Measurements from ENCODE around the gene FGF12.
A peak's percentile ranks its signal among the peaks of the same experiment; 100 is the strongest.
"Not testable (repeated sequence)": the region's sequence is repeated elsewhere in the genome, so short reads cannot be mapped to it uniquely, and the experiment has no call there.

Gene FGF12

GRCh38 chr3:192727032-192727847, at the start of gene FGF12:
Gene FGF12 (minus strand): TSS chr3:192727541.
- DNase-seq, result peak; percentile 95

- DNase-seq, result not testable (repeated sequence)
Measured at GRCh38 chr3:192774341-192774740, 47.0 kb upstream of the FGF12 start.

DNA sequence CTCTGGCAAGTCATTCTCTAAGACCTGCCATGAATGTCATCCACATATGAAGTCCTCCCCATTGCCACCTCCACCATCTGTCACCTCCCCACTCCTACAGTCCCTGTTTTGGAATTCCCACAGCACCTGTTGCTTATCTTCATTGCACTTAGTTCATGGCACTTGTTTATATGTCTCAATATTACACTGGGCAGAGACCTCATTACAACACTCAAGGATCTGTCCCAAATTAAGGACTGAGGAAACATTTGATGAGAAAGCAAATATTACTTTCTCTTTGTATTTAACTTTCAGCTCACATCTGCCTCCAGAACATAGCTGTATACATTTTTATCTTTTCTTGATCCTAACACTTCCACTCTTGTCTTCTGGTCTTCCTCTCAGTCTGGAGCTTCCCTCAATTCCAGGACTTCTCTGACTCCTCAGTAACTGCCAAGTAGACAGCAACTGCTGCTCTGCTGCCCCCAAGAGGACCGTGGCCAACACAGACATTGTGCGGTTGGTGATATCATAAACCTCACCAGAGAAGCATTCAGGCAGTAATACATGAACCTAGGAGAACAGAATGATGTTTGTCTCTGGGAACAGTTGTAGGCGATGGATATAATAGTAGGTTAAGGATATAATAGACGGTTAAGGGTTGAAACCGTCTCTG, 45.0 kb upstream of the FGF12 start:
- peak; percentile 57 for DNase-seq

DNA sequence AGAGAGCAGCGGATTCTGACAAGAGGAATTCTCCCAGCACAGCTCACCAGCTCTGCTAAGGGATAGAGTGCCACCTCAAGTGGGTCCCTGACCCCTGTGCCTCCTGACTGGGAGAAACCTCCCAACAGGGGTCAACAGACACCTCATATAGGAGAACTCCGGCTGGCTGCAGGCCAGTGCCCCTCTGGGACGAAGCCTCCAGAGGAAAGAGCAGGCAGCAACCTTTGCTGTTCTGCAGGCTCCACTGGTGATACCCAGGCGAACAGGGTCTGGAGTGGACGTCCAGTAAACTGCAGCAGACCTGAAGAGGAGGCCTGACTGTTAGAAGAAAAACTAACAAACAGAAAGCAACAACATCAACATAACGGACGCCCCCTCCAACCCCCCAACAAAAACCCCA, 31.3 kb upstream of the FGF12 start:
- no peak for DNase-seq

DNA sequence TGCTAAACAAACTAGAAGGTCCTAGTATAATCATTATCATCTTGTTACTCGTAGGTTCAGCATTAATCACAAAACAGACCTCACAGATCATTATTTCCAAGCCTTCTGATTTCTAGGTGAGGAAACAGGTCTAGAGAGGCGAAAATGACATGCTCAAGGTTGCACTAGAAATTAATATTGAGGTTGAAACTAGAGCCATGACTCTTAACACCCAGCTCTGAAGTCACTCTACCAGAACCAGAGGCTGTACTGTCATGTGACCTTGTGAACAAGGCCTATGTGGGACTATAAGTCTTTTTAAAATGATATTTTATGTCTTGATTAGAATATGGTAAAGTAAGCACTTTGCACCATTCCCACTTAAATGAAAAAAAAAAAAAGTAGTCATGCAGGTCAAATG, 23.8 kb upstream of the FGF12 start:
- DNase-seq, result no peak

GRCh38 chr3:192750201-192750600, 22.9 kb upstream of the FGF12 start:
- DNase-seq, result no peak

DNA sequence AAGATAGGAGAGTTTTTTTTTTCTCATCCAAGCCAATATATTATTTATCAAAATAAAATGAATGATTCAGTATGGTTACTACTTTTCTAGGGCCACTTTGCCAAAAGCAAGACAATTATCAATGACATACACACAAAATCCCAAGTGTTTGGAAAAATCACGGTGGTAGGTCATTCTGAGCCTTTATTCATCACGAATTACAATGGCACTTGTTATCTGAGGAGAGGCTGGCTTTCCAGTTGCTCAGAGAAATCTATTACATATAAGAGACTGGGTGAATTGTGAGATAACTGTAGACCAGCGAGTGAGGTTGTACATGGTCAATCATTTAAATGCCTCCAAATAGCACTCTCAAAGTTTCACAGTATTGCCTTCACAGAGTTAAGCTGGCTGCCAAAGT, 20.4 kb upstream of the FGF12 start:
- no peak for DNase-seq

DNA sequence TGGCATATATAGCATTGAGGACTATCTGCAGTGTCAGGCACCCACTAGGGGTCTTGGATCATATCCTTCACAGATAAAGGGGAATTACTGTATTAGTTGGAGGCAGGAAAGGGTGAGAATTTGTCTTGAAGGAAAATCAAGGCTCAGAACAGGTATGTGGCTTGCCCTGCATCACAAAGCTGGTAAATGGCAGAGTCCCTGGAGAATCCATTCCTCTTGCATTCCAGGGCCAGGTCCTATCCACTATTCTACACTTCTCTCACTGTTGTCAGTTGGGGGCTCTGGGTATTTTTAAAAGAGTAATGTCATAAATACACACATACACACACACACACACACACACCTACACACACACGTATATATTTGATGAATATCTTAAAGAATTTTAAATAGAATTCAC, 19.8 kb upstream of the FGF12 start:
- DNase-seq, result no peak

GRCh38 chr3:192745150-192745549, 17.8 kb upstream of the FGF12 start:
- peak; percentile 48 for DNase-seq

GRCh38 chr3:192744604-192745003, 17.3 kb upstream of the FGF12 start:
- DNase-seq, result not testable (repeated sequence)

GRCh38 chr3:192737506-192737905, 10.2 kb upstream of the FGF12 start:
- DNase-seq, result no peak

DNA sequence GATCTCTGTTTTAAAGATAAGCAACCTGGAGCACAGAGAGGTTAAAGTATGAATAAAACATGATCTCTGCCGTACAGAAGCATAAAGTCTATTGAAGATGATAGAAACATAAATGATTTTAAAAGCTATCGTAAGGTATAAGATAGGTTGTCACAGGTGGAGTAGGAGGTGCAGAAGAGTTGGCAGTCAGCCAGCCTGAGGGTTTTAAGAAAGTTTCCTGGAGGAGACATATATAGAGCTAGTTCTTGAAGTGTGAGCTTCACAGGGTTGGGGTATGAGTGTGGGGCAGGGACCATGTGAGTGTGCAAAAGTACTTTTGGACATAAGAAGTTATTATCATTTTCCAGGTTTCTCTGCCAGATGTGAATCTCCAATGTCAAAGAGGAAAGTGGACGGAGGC, 3.9 kb upstream of the FGF12 start:
- no peak for DNase-seq

DNA sequence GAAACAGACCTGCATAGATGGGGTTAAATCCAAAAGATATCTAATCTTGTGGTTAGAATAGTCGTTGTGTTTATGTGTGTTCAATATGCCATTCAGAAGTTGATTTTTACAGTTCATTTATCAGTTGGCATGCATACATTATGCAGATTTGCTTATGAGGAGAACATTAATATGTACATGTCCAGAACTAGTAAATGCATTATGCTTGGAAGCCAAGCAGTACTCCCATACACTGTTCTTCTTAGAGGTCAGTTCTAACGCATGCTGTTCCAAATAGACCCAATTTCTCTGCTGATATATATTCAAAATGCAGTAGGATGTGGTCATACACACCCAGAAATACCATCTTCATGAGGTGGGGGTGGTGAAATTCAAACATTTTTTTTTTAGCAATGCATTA, 956 bp downstream of the FGF12 start:
- no peak for DNase-seq

DNA sequence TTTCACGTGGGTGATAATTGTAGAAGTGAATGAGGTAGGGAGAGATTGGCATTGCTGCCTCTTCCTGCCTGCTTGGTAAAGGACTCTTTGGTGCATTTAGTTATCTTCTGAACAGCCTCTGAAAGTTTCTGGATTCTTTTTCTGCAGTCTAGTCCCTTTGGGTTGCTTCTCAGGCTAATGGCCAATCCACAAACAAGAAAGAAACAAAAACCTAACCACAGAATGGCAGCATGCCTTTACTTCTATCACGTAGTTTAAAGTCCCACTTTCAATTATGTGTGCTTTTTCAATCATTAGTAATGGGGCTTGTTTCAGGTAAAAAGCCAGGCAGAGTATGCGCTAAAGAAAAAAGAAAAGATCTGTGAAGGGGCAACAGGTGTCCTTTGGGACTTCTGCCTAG, 7.4 kb downstream of the FGF12 start:
- DNase-seq, result no peak

GRCh38 chr3:192718156-192718555, 9.2 kb downstream of the FGF12 start:
- DNase-seq, result no peak

DNA sequence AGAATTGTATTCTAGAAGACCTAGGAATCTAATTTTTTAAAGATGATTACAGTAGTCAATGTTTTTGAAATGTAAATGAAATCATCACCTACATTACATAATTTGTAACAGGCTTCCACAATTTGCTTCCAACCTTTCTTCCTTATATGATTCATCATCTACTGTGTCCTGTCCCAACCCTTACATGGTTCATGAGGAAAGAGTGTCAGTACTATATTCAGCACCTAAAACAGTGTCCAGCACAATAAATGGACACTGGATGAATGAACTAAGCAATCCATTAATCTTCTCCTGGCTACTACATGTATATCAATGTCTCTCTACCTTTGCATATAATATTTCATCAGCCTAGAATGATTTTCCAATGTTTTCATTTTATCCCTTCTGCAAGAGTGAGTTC, 12.2 kb downstream of the FGF12 start:
- DNase-seq, result no peak

GRCh38 chr3:192711126-192711525, 16.2 kb downstream of the FGF12 start:
- DNase-seq, result not testable (repeated sequence)

DNA sequence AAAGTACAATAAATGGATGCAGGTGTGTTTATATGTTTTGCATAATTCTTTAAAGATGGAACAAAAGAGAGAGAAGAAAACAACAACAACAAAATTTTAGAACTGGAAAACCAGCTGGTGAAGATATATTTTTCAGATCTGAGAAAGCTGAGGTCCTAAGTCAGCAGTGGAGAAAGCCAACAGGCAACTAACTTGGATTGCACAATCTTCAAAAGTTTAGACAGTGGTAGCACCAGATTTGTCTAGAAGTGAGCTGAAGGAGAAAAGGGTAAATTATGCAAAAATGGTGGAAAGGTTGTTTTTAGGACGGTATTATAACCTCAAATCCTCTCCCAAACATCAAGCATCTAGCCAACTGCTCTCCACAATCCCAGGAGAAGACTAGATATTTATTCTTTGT, 17.0 kb downstream of the FGF12 start:
- DNase-seq, result no peak

DNA sequence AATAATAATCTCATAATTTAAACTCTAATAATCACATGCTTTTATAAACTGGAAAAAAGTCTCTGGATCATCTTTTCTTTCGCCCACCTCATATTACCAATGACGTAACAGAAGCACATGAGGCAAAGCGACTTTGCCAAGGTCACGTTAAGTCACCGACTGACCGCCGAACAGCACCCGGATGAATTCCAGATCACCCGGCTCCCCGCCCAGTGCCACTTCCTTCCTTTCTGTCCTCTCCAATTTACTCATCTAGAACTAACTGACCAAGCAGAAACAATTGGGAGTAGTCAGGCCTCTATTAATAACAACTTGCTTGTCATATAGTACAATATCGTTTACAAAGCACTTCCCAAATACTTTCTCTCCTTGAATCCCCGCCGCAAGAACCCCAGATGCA, 21.1 kb downstream of the FGF12 start:
- DNase-seq, result no peak

GRCh38 chr3:192700885-192701284, 26.5 kb downstream of the FGF12 start:
- DNase-seq, result no peak

DNA sequence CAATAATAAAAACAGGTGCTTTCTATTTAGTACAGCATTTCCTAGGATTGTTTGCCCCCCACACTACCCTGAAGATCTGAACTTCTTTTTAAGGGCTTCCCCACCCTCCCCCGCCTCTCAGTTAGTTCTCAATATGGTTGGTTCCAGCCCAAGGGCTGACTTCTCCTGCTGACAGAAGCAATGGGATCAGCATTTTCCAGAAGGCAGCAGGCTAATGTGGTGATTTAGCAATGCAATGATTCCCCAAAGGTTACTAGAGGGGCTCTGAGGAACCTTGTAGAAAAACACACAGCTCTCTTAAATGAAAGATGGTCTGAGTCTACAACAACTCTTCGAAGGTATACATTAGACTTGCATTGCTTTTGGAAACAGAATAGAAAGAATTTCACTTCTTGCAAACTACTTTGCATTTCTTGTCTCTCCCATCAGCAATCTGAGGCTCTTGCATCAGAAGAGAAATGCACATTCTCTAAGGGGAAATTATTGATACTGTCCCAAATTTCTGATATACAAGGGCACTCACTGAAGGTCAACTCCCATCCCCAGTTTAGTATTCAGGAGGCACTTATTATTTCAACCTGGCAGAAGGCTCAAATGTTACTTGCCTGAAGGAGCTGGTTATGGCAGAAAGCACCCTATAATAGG, 30.3 kb downstream of the FGF12 start:
- DNase-seq, result no peak

DNA sequence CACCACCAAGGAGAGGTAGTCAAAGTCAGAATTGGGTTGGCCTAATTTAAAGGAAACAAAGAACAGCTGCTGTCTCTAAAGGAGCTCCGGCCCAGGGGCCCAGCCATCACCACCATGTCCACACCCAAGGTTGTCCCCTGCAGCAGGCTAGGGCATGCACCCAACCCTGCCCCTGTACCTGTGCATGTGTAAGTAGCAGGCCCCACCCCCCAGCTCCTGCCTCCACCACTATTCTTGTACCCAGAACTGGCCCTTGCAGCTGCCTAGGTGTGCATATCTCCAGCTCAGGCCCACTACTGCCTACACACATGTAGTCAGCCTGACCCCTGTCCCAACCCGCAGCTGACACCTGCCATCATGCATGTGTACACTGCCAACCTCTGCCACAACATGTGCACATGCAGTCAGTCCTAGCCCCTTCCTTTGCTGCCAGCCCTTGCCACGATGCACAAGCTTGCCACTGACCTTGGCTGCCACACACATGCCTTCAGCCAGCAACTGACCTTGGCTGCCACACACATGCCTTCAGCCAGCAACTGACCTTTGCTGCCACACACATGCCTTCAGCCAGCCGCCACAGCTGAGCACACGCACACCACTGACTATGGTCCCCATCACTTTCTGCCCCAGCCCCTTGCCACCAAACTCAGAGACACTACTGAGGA, 39.7 kb downstream of the FGF12 start:
- DNase-seq, result no peak

GRCh38 chr3:192685801-192686200, 41.5 kb downstream of the FGF12 start:
- DNase-seq, result no peak

- no peak for DNase-seq
Measured at GRCh38 chr3:192684151-192684550, 43.2 kb downstream of the FGF12 start.
